HepG2 (cell line): ENCODE data around the gene RABGGTB.

Source experiments
- CBX1 ChIP-seq: IDR thresholded peaks from one replicate; pipeline ENCODE4 v1.6.1; 2016; ENCODE audit warnings: antibody characterized with exemption, low read depth
- CREB1 ChIP-seq, 2 experiments: fragments of 450-650 bp in 1 of 2; IDR thresholded peaks; 2 replicates each; pipeline ENCODE4 v1.6.1; 2016 to 2017; ENCODE audit warnings: control low read depth in 1 of 2, mild to moderate bottlenecking in 1 of 2, missing compliant biosample characterization in 1 of 2, missing genetic modification characterization in 1 of 2
- KDM1A ChIP-seq: IDR thresholded peaks from 2 replicates; pipeline ENCODE4 v1.6.1; 2016; ENCODE audit warnings: missing compliant biosample characterization
- POLR2A ChIP-seq, 2 experiments: IDR thresholded peaks; 2 replicates each; pipeline ENCODE4 v1.6.1; 2011; ENCODE audit warnings: low read depth in 2 of 2, low read length in 2 of 2, mild to moderate bottlenecking in 1 of 2, moderate library complexity in 1 of 2; ENCODE audit not compliant: insufficient read depth in 1 of 2
- POLR2AphosphoS2 ChIP-seq: IDR thresholded peaks from 2 replicates; pipeline ENCODE4 v1.6.1; 2011; ENCODE audit warnings: low read depth, low read length, improper control_type of control experiment
- TFAP4 ChIP-seq: sonication (generic); IDR thresholded peaks from 2 replicates; pipeline ENCODE4 v1.6.1; 2016; ENCODE audit warnings: low read depth, borderline replicate concordance

DNA sequence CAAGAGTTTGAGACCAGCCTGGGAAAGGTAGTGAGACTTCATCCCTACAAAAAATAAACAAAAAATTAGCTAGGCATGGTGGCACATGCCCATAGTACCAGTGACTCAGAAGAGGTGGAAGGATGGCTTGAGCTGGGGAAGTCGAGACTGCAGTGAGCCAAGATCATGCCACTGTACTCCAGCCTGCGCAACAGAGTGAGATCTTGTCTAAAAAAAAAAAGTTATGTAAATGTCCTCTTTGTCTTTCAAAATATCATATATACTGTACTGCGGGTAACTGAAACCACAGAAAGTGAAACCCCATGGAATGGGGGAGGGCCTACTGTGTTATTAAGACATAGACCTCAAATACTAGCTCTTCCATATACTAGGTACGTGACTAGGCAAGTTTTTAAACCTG, 40.8 kb upstream of the RABGGTB start:
- TF ChIP-seq POLR2A (IDR thresholded peaks at IDR 0.05; ENCODE audit: insufficient read depth in 1 of 2, low read depth in 2 of 2, low read length in 2 of 2) (no peak), KDM1A (CRISPR knock-in tag) (no peak), CBX1 (no peak), TFAP4 (no peak), POLR2AphosphoS2 (no peak), CREB1 (IDR thresholded peaks at IDR 0.05) (no peak), CREB1 (CRISPR knock-in tag; IDR thresholded peaks at IDR 0.05) (no peak)
